ENCODE data around the gene SLC39A11.

DNA sequence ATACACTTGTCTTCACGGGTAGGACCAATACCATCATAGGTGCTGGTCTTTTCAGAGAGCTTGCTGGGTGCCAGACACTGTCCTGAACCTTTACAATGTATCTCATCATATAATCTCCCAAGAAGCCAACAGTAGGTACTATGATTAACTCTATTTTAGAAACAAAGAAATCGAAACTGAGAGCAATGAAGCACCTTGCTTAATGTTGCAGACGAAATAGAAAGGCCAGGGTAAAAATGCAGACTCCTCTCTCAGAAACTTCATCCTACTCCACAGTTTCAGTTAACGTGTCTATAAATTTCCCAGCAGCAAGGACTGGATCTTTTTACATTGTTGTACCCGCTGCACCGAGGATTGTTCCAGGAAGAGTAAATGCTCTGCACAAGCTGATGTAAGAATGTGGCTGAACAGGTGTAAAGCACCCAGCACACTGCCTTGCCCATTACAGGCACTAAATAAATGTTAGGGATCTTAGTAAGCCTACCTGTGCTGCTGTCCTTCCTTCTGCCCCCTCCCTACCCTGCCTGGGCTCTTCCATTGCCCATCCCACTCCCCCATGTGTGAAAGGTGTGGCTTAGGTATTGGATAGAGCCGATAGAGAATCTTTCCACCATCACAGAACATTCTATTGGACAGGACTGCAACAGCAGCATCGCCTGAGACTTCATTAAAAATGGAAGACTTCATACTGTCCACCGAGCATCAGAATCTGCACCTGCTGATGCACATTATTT, 495.0 kb downstream of the SLC39A11 start:
- TF ChIP-seq, protein P1, sequence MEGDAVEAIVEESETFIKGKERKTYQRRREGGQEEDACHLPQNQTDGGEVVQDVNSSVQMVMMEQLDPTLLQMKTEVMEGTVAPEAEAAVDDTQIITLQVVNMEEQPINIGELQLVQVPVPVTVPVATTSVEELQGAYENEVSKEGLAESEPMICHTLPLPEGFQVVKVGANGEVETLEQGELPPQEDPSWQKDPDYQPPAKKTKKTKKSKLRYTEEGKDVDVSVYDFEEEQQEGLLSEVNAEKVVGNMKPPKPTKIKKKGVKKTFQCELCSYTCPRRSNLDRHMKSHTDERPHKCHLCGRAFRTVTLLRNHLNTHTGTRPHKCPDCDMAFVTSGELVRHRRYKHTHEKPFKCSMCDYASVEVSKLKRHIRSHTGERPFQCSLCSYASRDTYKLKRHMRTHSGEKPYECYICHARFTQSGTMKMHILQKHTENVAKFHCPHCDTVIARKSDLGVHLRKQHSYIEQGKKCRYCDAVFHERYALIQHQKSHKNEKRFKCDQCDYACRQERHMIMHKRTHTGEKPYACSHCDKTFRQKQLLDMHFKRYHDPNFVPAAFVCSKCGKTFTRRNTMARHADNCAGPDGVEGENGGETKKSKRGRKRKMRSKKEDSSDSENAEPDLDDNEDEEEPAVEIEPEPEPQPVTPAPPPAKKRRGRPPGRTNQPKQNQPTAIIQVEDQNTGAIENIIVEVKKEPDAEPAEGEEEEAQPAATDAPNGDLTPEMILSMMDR (conservative IDR thresholded peaks at IDR 0.05 in 1 of 2, IDR thresholded peaks at IDR 0.05 in 1 of 2; ENCODE audit: extremely low read depth in 1 of 2, insufficient read depth in 1 of 2, low read depth in 1 of 2, low read length in 2 of 2): no peak
- no peak for TF ChIP-seq EZH2 (IDR thresholded peaks at IDR 0.05; ENCODE audit: borderline replicate concordance, low read length)
